Measurements from ENCODE around the gene COL23A1. TPM values are rescaled to one million over a fixed set of nuclear protein-coding genes. Genes with fewer than 3 reads are reported as not detected.

Gene COL23A1
- total RNA-seq, 1 experiment from 2014 or later, result not detected

GRCh38 chr5:178595750-178596149 is 5.6 kb upstream of the COL23A1 start:
- no peak for TF ChIP-seq EZH2 (IDR thresholded peaks at IDR 0.05; ENCODE audit: low read length, unreplicated experiment)
- POLR2A ChIA-PET (ENCODE audit: unreplicated experiment), result no interaction called here

GRCh38 chr5:178595150-178595549 is 5.0 kb upstream of the COL23A1 start:
- intact Hi-C loops (cut with micrococcal nuclease), result no loop called here
- Histone ChIP-seq H4K20me1 (ENCODE audit: low read length) (no peaks in the 10 kb centered on the region), H3K79me2 (ENCODE audit: low read length) (no peaks in the 10 kb centered on the region), H3K36me3 (ENCODE audit: low read depth, low read length) (peaks cover 27% of the 10 kb centered on the region), H3K4me2 (ENCODE audit: low read length) (no peak overlapping the region), H3K27ac (ENCODE audit: low read length) (no peak overlapping the region), H3K4me3 (ENCODE audit: low read length) (no peak overlapping the region), H3K9ac (ENCODE audit: low read length) (no peak overlapping the region), H3F3A (ENCODE audit: low read length, unreplicated experiment) (no peaks in the 10 kb centered on the region), H3K9me3 (ENCODE audit: low read length) (peaks cover 20% of the 10 kb centered on the region), H3K9me2 (replicated peaks; ENCODE audit: low read length) (no peaks in the 10 kb centered on the region), H3K4me1 (ENCODE audit: insufficient read depth, low read length) (no peaks in the 10 kb centered on the region; the same call in 1 of the 2 replicates), H2AFZ (ENCODE audit: low read length) (no peak overlapping the region), H3K27me3 (ENCODE audit: low read length) (peaks cover 11% of the 10 kb centered on the region)
- no peak for ATAC-seq
- CTCF ChIA-PET, result no interaction called here
- POLR2A ChIA-PET (ENCODE audit: unreplicated experiment), result no interaction called here
- no peak for DNase-seq
- BruUV-seq (replicated peaks), result no TSS peak
- no peak for TF ChIP-seq EZH2phosphoT487 (IDR thresholded peaks at IDR 0.05; ENCODE audit: borderline replicate concordance, low read length)
- TF ChIP-seq CTCF (conservative IDR thresholded peaks at IDR 0.05; ENCODE audit: low read depth, low read length), result no peak
- no peak for TF ChIP-seq EZH2 (IDR thresholded peaks at IDR 0.05; ENCODE audit: low read length, unreplicated experiment)

More at GRCh38 chr5:178595750-178596149, 5.6 kb upstream of the COL23A1 start:
- Histone ChIP-seq H4K20me1 (ENCODE audit: low read length) (no peaks in the 10 kb centered on the region), H3K36me3 (ENCODE audit: low read depth, low read length) (peaks cover 27% of the 10 kb centered on the region), H3K27ac (ENCODE audit: low read length) (no peak overlapping the region), H3F3A (ENCODE audit: low read length, unreplicated experiment) (no peaks in the 10 kb centered on the region), H3K9me3 (ENCODE audit: low read length) (peaks cover 20% of the 10 kb centered on the region), H3K4me3 (ENCODE audit: low read length) (no peak overlapping the region), H3K79me2 (ENCODE audit: low read length) (no peaks in the 10 kb centered on the region), H3K4me2 (ENCODE audit: low read length) (no peak overlapping the region), H3K9me2 (replicated peaks; ENCODE audit: low read length) (no peaks in the 10 kb centered on the region), H3K27me3 (ENCODE audit: low read length) (peaks cover 5% of the 10 kb centered on the region), H3K4me1 (ENCODE audit: insufficient read depth, low read length) (no peaks in the 10 kb centered on the region), H2AFZ (ENCODE audit: low read length) (no peak overlapping the region), H3K9ac (ENCODE audit: low read length) (no peak overlapping the region)
- intact Hi-C loops (cut with micrococcal nuclease), result no loop called here
- ATAC-seq (no peak), DNase-seq (no peak)
- CTCF ChIA-PET, result no interaction called here
- BruUV-seq (replicated peaks), result no TSS peak

GRCh38 chr5:178590924-178591423 is 781 bp upstream of the COL23A1 start:
- H3K4me3 ChIP-seq (ENCODE audit: low read length), result 0 out of 2 replicates have a peak overlapping the region, but pooled peaks have one; percentile 47
- peaks cover 15% of the 10 kb centered on the region for H3K9me3 ChIP-seq (ENCODE audit: low read length)
- no TSS peak for BruUV-seq (replicated peaks)
- no peak overlapping the region for H2AFZ ChIP-seq (ENCODE audit: low read length)
- H3K9me2 ChIP-seq (replicated peaks; ENCODE audit: low read length), result no peaks in the 10 kb centered on the region
- H4K20me1 ChIP-seq (ENCODE audit: low read length), result no peaks in the 10 kb centered on the region
- ChIA-PET CTCF (no interaction called here), POLR2A (ENCODE audit: unreplicated experiment) (no interaction called here)
- no peaks in the 10 kb centered on the region for H3F3A ChIP-seq (ENCODE audit: low read length, unreplicated experiment)
- no peaks in the 10 kb centered on the region; the same call in 1 of the 2 replicates for H3K4me1 ChIP-seq (ENCODE audit: insufficient read depth, low read length)
- H3K9ac ChIP-seq (ENCODE audit: low read length), result no peak overlapping the region
- no peak overlapping the region for H3K27ac ChIP-seq (ENCODE audit: low read length)
- peaks cover 16% of the 10 kb centered on the region for H3K36me3 ChIP-seq (ENCODE audit: low read depth, low read length)
- no peak for TF ChIP-seq EZH2phosphoT487 (IDR thresholded peaks at IDR 0.05; ENCODE audit: borderline replicate concordance, low read length)
- TF ChIP-seq CTCF (conservative IDR thresholded peaks at IDR 0.05; ENCODE audit: low read depth, low read length), result peak; percentile 26; the same call in 1 of the 2 replicates
- TF ChIP-seq EZH2 (IDR thresholded peaks at IDR 0.05; ENCODE audit: low read length, unreplicated experiment), result no peak
- intact Hi-C loops (cut with micrococcal nuclease), result loop anchor here (2.0 kb wide), 1 partner anchor 310 kb away; no protein-coding TSS in a partner anchor
- peaks cover 44% of the 10 kb centered on the region for H3K27me3 ChIP-seq (ENCODE audit: low read length)
- ATAC-seq (no peak), DNase-seq (no peak)
- no peaks in the 10 kb centered on the region for H3K79me2 ChIP-seq (ENCODE audit: low read length)
- peak overlapping the region; percentile 77 for H3K4me2 ChIP-seq (ENCODE audit: low read length)

Measured in PC-3 (cell line).